GM12878 (cell line): ENCODE measurements around the gene PPP2R5B. TPM values are rescaled to one million over a fixed set of nuclear protein-coding genes. Genes with fewer than 3 reads are reported as not detected.

Experiments used
- ATAC-seq: fragments of 200-7000 bp; cut with Tn5 transposase; 3 replicates; pipeline ENCODE4 v1.9.1; 2020; ENCODE audit warnings: mild to moderate bottlenecking, moderate library complexity
- BruUV-seq: library from RNA; stranded (reverse); fragments of 400-500 nt; replicated peaks from 2 replicates; lab custom pipeline; 2021; lab: Mats Ljungman, UMichigan
- CTCF ChIA-PET: fragments of 300-600 bp; sonication (Branson Sonifier 250); formaldehyde crosslinking; extraction: SDS; loops from one replicate; lab custom pipeline; 2021; ENCODE audit warnings: inconsistent platforms; lab: Yijun Ruan, JAX
- POLR2A ChIA-PET: fragments of 350-600 bp; formaldehyde crosslinking; extraction: SDS; loops from one replicate; lab custom pipeline; 2021; ENCODE audit warnings: inconsistent platforms; lab: Charles Lee
- RAD21 ChIA-PET: fragments of 300-600 bp; sonication (Branson Sonifier 250); formaldehyde crosslinking; loops from one replicate; lab custom pipeline; 2023; ENCODE audit warnings: antibody characterized with exemption; ENCODE audit not compliant: unreplicated experiment; lab: Charles Lee
- SMC1A ChIA-PET: fragments of 300-600 bp; sonication (Branson Sonifier 250); formaldehyde crosslinking; loops from one replicate; lab custom pipeline; 2023; ENCODE audit not compliant: unreplicated experiment, uncharacterized antibody; lab: Charles Lee
- DNase-seq: peaks from one replicate; pipeline ENCODE4 v3.0.0-alpha.2; 2011; ENCODE audit warnings: low read depth, low spot score
- FAIRE-seq: peaks from 3 replicates; lab custom pipeline; 2011; peaks lifted over from hg19 to GRCh38; lab: Jason Lieb, UNC
- H2AFZ ChIP-seq: 2 replicates; pipeline ENCODE4 v1.6.0; 2011; ENCODE audit warnings: low read depth, low read length, control low read depth; ENCODE audit not compliant: control insufficient read depth
- H3K27ac ChIP-seq: 2 replicates; pipeline ENCODE4 v1.5.1; 2011; ENCODE audit warnings: control low read depth; ENCODE audit not compliant: control insufficient read depth, insufficient read depth
- H3K27me3 ChIP-seq, 2 experiments: replicated peaks in 1 of 2; 2 replicates each; pipeline versions ENCODE4 v1.6.0 to v1.6.1; 2011; ENCODE audit warnings: low read length in 1 of 2; ENCODE audit not compliant: control insufficient read depth in 2 of 2, insufficient read depth in 2 of 2
- H3K36me3 ChIP-seq, 2 experiments: 2 replicates each; pipeline ENCODE4 v1.5.1; 2011; ENCODE audit warnings: low read length in 1 of 2; ENCODE audit not compliant: control insufficient read depth in 2 of 2, insufficient read depth in 2 of 2
- H3K4me1 ChIP-seq: 2 replicates; pipeline ENCODE4 v1.6.1; 2011; ENCODE audit warnings: mild to moderate bottlenecking, low read length, moderate library complexity, mixed read lengths; ENCODE audit not compliant: control insufficient read depth, insufficient read depth
- H3K4me2 ChIP-seq: 2 replicates; pipeline ENCODE4 v1.6.0; 2011; ENCODE audit warnings: control low read depth; ENCODE audit not compliant: control insufficient read depth, insufficient read depth
- H3K4me3 ChIP-seq: fragments of 200-600 bp; sonication (generic); 2 replicates; pipeline ENCODE4 v1.5.1; 2016
- H3K79me2 ChIP-seq: 2 replicates; pipeline ENCODE4 v1.6.0; 2011; ENCODE audit warnings: low read length; ENCODE audit not compliant: control insufficient read depth, insufficient read depth
- H3K9ac ChIP-seq: 2 replicates; pipeline ENCODE4 v1.8.0; 2011; ENCODE audit warnings: low read length, control low read depth, mixed read lengths; ENCODE audit not compliant: control insufficient read depth, insufficient read depth
- H3K9me3 ChIP-seq: replicated peaks from 3 replicates; pipeline ENCODE4 v1.5.1; 2011; ENCODE audit warnings: mild to moderate bottlenecking, low read length; ENCODE audit not compliant: control insufficient read depth, insufficient read depth
- H4K20me1 ChIP-seq: 2 replicates; pipeline ENCODE4 v1.6.0; 2011; ENCODE audit not compliant: control insufficient read depth, insufficient read depth
- ATF7 ChIP-seq: fragments of 450-650 bp; IDR thresholded peaks from 2 replicates; pipeline ENCODE4 v1.6.1; 2016; ENCODE audit warnings: low read depth, mild to moderate bottlenecking
- BHLHE40 ChIP-seq, 2 experiments: fragments of 450-650 bp in 1 of 2; IDR thresholded peaks; 2 replicates each; pipeline ENCODE4 v1.6.1; 2011 to 2017; ENCODE audit warnings: low read depth in 2 of 2, borderline replicate concordance in 1 of 2, improper control_type of control experiment in 1 of 2, low read length in 1 of 2, mild to moderate bottlenecking in 1 of 2
- CREM ChIP-seq: IDR thresholded peaks from 2 replicates; pipeline ENCODE4 v1.6.1; 2014; ENCODE audit warnings: antibody characterized with exemption, low read depth
- HDGF ChIP-seq: fragments of 450-650 bp; IDR thresholded peaks from 2 replicates; pipeline ENCODE4 v1.6.1; 2016; ENCODE audit warnings: antibody characterized with exemption
- IKZF1 ChIP-seq: fragments of 450-650 bp; conservative IDR thresholded peaks from 2 replicates; pipeline ENCODE4 v1.6.1; 2017; ENCODE audit warnings: antibody characterized with exemption, mild to moderate bottlenecking
- MTA2 ChIP-seq: fragments of 450-650 bp; IDR thresholded peaks from 2 replicates; pipeline ENCODE4 v1.6.1; 2016; ENCODE audit warnings: low read depth, mild to moderate bottlenecking, moderate library complexity
- PRDM15 ChIP-seq: fragments of 450-650 bp; formaldehyde crosslinking; IDR thresholded peaks from 2 replicates; pipeline ENCODE4 v1.4.0; 2020; ENCODE audit warnings: mild to moderate bottlenecking, moderate library complexity
- RAD21 ChIP-seq: IDR thresholded peaks from 2 replicates; pipeline ENCODE4 v1.6.1; 2011; ENCODE audit warnings: mild to moderate bottlenecking, low read depth, low read length, moderate library complexity; ENCODE audit not compliant: insufficient read depth
- RELA ChIP-seq: fragments of 450-650 bp; IDR thresholded peaks from 2 replicates; pipeline ENCODE4 v1.8.0; 2014; ENCODE audit warnings: borderline replicate concordance; ENCODE audit not compliant: partially characterized antibody
- SIN3A ChIP-seq: IDR thresholded peaks from 2 replicates; pipeline ENCODE4 v1.6.1; 2012; ENCODE audit warnings: low read depth, low read length, improper control_type of control experiment
- SMAD1 ChIP-seq: fragments of 450-650 bp; IDR thresholded peaks from 2 replicates; pipeline ENCODE4 v1.6.1; 2018; ENCODE audit warnings: mild to moderate bottlenecking, low read depth; ENCODE audit not compliant: partially characterized antibody
- SMARCA5 ChIP-seq: fragments of 450-650 bp; IDR thresholded peaks from 2 replicates; pipeline ENCODE4 v1.6.1; 2017; ENCODE audit warnings: mild to moderate bottlenecking
- STAT1 ChIP-seq: fragments of 450-650 bp; conservative IDR thresholded peaks from 2 replicates; pipeline ENCODE4 v1.6.1; 2014; ENCODE audit warnings: antibody characterized with exemption, mild to moderate bottlenecking
- TARDBP ChIP-seq: IDR thresholded peaks from 2 replicates; pipeline ENCODE4 v1.6.1; 2016; ENCODE audit warnings: borderline replicate concordance
- TBL1XR1 ChIP-seq: IDR thresholded peaks from 2 replicates; pipeline ENCODE4 v1.6.1; 2012; ENCODE audit warnings: low read depth, low read length, improper control_type of control experiment
- TCF3 ChIP-seq: IDR thresholded peaks from 2 replicates; pipeline ENCODE4 v1.6.1; 2012; ENCODE audit warnings: low read depth, mild to moderate bottlenecking, low read length, borderline replicate concordance; ENCODE audit not compliant: insufficient read depth
- ZZZ3 ChIP-seq: IDR thresholded peaks from 2 replicates; pipeline ENCODE4 v1.6.1; 2011; ENCODE audit warnings: low read depth; ENCODE audit not compliant: control insufficient read depth, insufficient read length
- WGBS: methylation state at CpG from one replicate; pipeline ENCODE4 v1.1.6; 2016; ENCODE audit warnings: low lambda C conversion rate; ENCODE audit not compliant: insufficient replicate concordance, insufficient coverage; ENCODE audit errors: missing lambda C conversion rate; 5-methylcytosine and 5-hydroxymethylcytosine counted together
- in situ Hi-C: fragments of 300-500 bp; cut with MboI; formaldehyde crosslinking; loops from 9 replicates; pipeline ENCODE4 v1.14.3; 2018; ENCODE audit warnings: mixed read lengths
- intact Hi-C: fragments of 100-400 bp; cut with micrococcal nuclease; formaldehyde crosslinking; loops from one replicate; pipeline ENCODE4 v1.14.2; 2022; ENCODE audit not compliant: unreplicated experiment
- polyA plus RNA-seq, 11 experiments: library from polyadenylated mRNA; depleted of rRNA in 4 of 11; unstranded in 6 of 11; stranded (reverse) in 5 of 11; fragments of >200 nt; fragmentation: Nextera tagmentation in 4 of 11; fragmentation: Illumina TruSeq in 1 of 11; extraction: Ambion mirVana in 4 of 11; extraction: Trizol in 1 of 11; gene quantifications; 1 replicate in 1 of 11; 2 replicates in 10 of 11; pipeline versions ENCODE4 v1.2.1 to v1.2.3, GENCODE V29; 2011 to 2016; ENCODE audit warnings: inconsistent platforms in 2 of 11, missing spikeins in 2 of 11, low read depth in 1 of 11
- total RNA-seq, 4 experiments: library from RNA; depleted of rRNA in 3 of 4; stranded (reverse); fragments of >200 nt in 3 of 4; fragmentation: Illumina TruSeq in 1 of 4; extraction: Trizol in 1 of 4; gene quantifications; 2 replicates each; pipeline versions ENCODE4 v1.2.1 to v1.2.3, GENCODE V29; 2013 to 2021
- TF ChIP-seq, protein P1 (sequence below): fragments of 450-650 bp; IDR thresholded peaks from 2 replicates; pipeline ENCODE4 v1.6.1; 2017; ENCODE audit warnings: antibody characterized with exemption, mild to moderate bottlenecking, moderate library complexity

The PPP2R5B gene
- total and polyA plus RNA-seq, 10 of the 15 experiments (the other 5 are each of a cell fraction or from before 2014, with no cell fraction given): 0.08 to 6.7 (median 2.0) TPM

- TF ChIP-seq PRDM15 (CRISPR knock-in tag) (no peak), TARDBP (no peak), STAT1 (no peak), SMAD1 (no peak), SIN3A (no peak), RAD21 (no peak), RELA (no peak), SMARCA5 (no peak), ZZZ3 (no peak), TBL1XR1 (no peak)
- TF ChIP-seq, all 136 proteins: peak for 0
Measured at GRCh38 chr11:64898541-64898940, 25.9 kb upstream of the PPP2R5B start (continued).

GRCh38 chr11:64900263-64900678 lies 24.2 kb upstream of the PPP2R5B start:
- Histone ChIP-seq H3K79me2 (no peaks in the 10 kb centered on the region), H3K36me3 (peaks cover 0 to 3% of the 10 kb centered on the region in 2 experiments; a peak in 1 of 4 replicates), H3K9me3 (no peaks in the 10 kb centered on the region), H4K20me1 (no peaks in the 10 kb centered on the region), H3K4me3 (no peak overlapping the region), H3K4me2 (no peak overlapping the region), H3K9ac (no peak overlapping the region), H3K27me3 (no peaks in the 10 kb centered on the region), H3K4me1 (peaks cover 9% of the 10 kb centered on the region), H2AFZ (peak overlapping the region; percentile 17; the same call in 1 of the 2 replicates), H3K27ac (peak overlapping the region; percentile 46)
- RAD21 ChIA-PET: interaction anchor here (1.2 to 1.5 kb wide), 4 partner anchors 12 to 53 kb away, joined by 3 to 5 read pairs (median 4); no protein-coding TSS in a partner anchor
- intact Hi-C loops (no loop called here), in situ Hi-C loops (no loop called here)
- ATAC-seq (peak; percentile 96), DNase-seq (no peak), FAIRE-seq (peak; percentile 7)
- 45% methylated on average over 14 of the region's 14 CpGs for WGBS
- POLR2A ChIA-PET: interaction anchor here (0.5 to 1.9 kb wide), 6 partner anchors 12 to 352 kb away, joined by 3 to 9 read pairs (median 4); no protein-coding TSS in a partner anchor
- CTCF ChIA-PET: interaction anchor here (0.6 to 30.0 kb wide), 6 partner anchors 12 to 484 kb away, joined by 3 to 1208 read pairs (median 4); partner anchors contain the start of genes CDC42BPG and PPP2R5B
- SMC1A ChIA-PET: interaction anchor here (1.0 to 4.1 kb wide), 4 partner anchors 12 to 51 kb away, joined by 3 to 18 read pairs (median 4); partner anchors contain the start of gene PPP2R5B
- no TSS peak for BruUV-seq
- TF ChIP-seq BHLHE40 (IDR thresholded peaks at IDR 0.05; ENCODE audit: borderline replicate concordance in 1 of 2, low read depth in 2 of 2, low read length in 1 of 2) (peak; percentile 96 to 97), ATF7 (peak; percentile 82), TCF3 (no peak), IKZF1 (peak; percentile 58), MTA2 (no peak), HDGF (peak; percentile 96), CREM (peak; percentile 48; the same call in 1 of the 2 replicates)
- TF ChIP-seq, protein P1, sequence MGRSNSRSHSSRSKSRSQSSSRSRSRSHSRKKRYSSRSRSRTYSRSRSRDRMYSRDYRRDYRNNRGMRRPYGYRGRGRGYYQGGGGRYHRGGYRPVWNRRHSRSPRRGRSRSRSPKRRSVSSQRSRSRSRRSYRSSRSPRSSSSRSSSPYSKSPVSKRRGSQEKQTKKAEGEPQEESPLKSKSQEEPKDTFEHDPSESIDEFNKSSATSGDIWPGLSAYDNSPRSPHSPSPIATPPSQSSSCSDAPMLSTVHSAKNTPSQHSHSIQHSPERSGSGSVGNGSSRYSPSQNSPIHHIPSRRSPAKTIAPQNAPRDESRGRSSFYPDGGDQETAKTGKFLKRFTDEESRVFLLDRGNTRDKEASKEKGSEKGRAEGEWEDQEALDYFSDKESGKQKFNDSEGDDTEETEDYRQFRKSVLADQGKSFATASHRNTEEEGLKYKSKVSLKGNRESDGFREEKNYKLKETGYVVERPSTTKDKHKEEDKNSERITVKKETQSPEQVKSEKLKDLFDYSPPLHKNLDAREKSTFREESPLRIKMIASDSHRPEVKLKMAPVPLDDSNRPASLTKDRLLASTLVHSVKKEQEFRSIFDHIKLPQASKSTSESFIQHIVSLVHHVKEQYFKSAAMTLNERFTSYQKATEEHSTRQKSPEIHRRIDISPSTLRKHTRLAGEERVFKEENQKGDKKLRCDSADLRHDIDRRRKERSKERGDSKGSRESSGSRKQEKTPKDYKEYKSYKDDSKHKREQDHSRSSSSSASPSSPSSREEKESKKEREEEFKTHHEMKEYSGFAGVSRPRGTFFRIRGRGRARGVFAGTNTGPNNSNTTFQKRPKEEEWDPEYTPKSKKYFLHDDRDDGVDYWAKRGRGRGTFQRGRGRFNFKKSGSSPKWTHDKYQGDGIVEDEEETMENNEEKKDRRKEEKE: no peak
